Thoracic aorta (tissue), 2 donors: ENCODE data around the gene TMTC3. TPM values are rescaled to one million over a fixed set of nuclear protein-coding genes. Genes with fewer than 3 reads are reported as not detected.
A peak's percentile ranks its signal among the peaks of the same experiment; 100 is the strongest.

Source experiments
- ATAC-seq: fragments of 150-250 bp; one replicate; pipeline ENCODE4 v1.8.0; 2017; ENCODE audit warnings: low read depth; ENCODE audit not compliant: insufficient number of reproducible peaks, low FRiP score
- DNase-seq: peaks from one replicate; pipeline ENCODE4 v3.0.0-alpha.2; 2020; ENCODE audit warnings: low spot score
- H3K27ac ChIP-seq, 2 donors: fragments of 200-600 bp; sonication (generic); 1 replicate in 1 of 2; 2 replicates in 1 of 2; pipeline ENCODE4 v1.5.1; 2016; ENCODE audit warnings: mild to moderate bottlenecking in 2 of 2, moderate library complexity in 2 of 2
- H3K27me3 ChIP-seq: fragments of 200-600 bp; sonication (generic); replicated peaks from 2 replicates; pipeline ENCODE4 v1.6.0; 2016; ENCODE audit warnings: mild to moderate bottlenecking; ENCODE audit not compliant: insufficient read depth
- H3K36me3 ChIP-seq: fragments of 200-600 bp; sonication (generic); one replicate; pipeline ENCODE4 v1.5.1; 2016
- H3K4me1 ChIP-seq, 2 donors: fragments of 200-600 bp; sonication (generic); 1 replicate in 1 of 2; 2 replicates in 1 of 2; pipeline versions ENCODE4 v1.5.1 to v1.6.0; 2016; ENCODE audit warnings: low read depth in 2 of 2, mild to moderate bottlenecking in 1 of 2; ENCODE audit not compliant: control insufficient read depth in 1 of 2
- H3K4me3 ChIP-seq: fragments of 200-600 bp; sonication (generic); 2 replicates; pipeline ENCODE4 v1.5.1; 2016; ENCODE audit warnings: mild to moderate bottlenecking
- H3K9me3 ChIP-seq: fragments of 200-600 bp; sonication (generic); 2 replicates; pipeline ENCODE4 v1.5.1; 2016
- total RNA-seq, 2 donors: library from RNA; depleted of rRNA; stranded (reverse); fragments of >200 nt; gene quantifications; one replicate each; pipeline versions ENCODE4 v1.1.0 to v1.2.3, GENCODE V29; 2016
- TF ChIP-seq, protein P1 (sequence below): fragments of 200-600 bp; sonication (generic); IDR thresholded peaks from one replicate; pipeline ENCODE4 v1.5.1; 2019; ENCODE audit warnings: antibody characterized with exemption

Gene TMTC3
- total RNA-seq, 2 donors from 2014 or later: 17.6 to 22.9 TPM

DNA sequence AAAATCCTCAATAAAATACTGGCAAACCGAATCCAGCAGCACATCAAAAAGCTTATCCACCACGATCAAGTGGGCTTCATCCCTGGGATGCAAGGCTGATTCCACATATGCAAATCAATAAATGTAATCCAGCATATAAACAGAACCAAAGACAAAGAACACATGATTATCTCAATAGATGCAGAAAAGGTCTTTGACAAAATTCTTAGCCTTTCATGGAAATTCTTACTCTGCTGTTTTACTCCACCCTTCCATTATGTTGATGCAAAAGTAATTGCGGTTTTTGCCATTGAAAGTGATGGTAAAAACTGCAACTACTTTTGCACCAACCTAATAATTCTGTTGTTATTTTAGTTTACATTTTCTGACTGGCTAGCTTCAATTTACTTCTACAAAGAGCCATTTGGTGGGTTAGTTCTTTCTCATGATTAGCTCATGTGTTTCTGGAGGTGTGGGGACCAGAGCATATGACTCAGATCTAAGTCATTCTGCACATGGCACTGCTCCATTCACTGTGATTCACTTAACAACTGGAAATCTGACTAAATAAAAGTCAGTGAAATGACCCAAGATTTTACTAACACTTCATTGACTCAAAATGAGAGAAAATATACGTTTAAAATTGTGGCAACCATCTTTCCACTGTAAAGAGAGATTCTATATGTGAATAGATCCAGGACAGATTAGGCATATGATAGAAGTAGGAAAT is 99.9 kb downstream of the TMTC3 start:
- H3K4me3 ChIP-seq: no peak overlapping the region
- no peaks in the 10 kb centered on the region for H3K27me3 ChIP-seq
- peak overlapping the region in 1 of 2 donors; percentile 2 for H3K27ac ChIP-seq
- TF ChIP-seq, protein P1, sequence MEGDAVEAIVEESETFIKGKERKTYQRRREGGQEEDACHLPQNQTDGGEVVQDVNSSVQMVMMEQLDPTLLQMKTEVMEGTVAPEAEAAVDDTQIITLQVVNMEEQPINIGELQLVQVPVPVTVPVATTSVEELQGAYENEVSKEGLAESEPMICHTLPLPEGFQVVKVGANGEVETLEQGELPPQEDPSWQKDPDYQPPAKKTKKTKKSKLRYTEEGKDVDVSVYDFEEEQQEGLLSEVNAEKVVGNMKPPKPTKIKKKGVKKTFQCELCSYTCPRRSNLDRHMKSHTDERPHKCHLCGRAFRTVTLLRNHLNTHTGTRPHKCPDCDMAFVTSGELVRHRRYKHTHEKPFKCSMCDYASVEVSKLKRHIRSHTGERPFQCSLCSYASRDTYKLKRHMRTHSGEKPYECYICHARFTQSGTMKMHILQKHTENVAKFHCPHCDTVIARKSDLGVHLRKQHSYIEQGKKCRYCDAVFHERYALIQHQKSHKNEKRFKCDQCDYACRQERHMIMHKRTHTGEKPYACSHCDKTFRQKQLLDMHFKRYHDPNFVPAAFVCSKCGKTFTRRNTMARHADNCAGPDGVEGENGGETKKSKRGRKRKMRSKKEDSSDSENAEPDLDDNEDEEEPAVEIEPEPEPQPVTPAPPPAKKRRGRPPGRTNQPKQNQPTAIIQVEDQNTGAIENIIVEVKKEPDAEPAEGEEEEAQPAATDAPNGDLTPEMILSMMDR: no peak
- H3K9me3 ChIP-seq: no peaks in the 10 kb centered on the region
- H3K36me3 ChIP-seq: no peaks in the 10 kb centered on the region
- DNase-seq (peak; percentile 16), ATAC-seq (peak; percentile 88)
- H3K4me1 ChIP-seq: no peaks in the 10 kb centered on the region

DNA sequence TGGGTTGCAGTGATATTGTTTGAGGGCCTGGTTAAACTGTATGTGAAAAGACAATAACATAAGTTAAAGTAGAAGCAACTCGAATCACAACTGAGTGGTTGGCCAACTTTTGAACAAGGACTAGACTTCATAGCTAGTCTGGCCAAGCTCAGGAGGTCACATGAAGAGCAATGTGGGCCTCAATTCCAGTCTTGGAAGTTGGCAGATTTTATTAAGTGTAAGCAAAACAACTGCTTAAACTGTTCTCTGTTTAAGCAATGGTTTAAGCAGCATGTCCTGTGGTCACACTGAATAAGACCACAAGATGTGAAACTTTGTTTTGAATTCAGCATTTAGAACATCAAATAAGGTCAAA is 100.4 kb downstream of the TMTC3 start:
- Histone ChIP-seq H3K4me3 (no peak overlapping the region), H3K36me3 (no peaks in the 10 kb centered on the region), H3K27me3 (no peaks in the 10 kb centered on the region), H3K4me1 (no peaks in the 10 kb centered on the region), H3K27ac (peak overlapping the region in 1 of 2 donors; percentile 2), H3K9me3 (no peaks in the 10 kb centered on the region)
- ATAC-seq: no peak
- DNase-seq: no peak
- TF ChIP-seq, protein P1: no peak

DNA sequence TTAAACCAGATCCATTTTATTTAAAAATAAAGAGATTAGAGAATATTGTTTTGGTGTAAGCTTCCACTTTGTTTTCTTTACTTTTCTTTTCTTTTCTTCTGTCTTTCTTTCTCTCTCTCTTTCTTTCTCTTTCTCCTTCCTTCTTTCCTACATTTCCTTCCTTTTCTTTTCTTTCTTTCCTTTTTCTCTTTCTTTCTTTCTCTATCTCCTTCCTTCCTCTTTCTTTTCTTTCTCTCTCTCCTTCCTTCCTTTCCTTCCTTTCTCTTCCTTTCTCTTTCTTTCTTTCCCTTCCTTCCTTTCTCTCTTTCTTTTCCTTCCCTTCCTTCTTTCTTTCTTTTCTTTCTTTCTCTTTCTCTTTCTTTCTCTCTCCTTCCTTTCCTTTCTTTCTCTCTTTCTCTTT is 100.8 kb downstream of the TMTC3 start:
- no peaks in the 10 kb centered on the region for H3K9me3 ChIP-seq
- no peaks in the 10 kb centered on the region for H3K4me1 ChIP-seq
- H3K27ac ChIP-seq: peak overlapping the region in 1 of 2 donors; percentile 2
- no peaks in the 10 kb centered on the region for H3K27me3 ChIP-seq
- no peak overlapping the region for H3K4me3 ChIP-seq
- TF ChIP-seq, protein P1: no peak
- DNase-seq (no peak), ATAC-seq (no peak)
- H3K36me3 ChIP-seq: no peaks in the 10 kb centered on the region

DNA sequence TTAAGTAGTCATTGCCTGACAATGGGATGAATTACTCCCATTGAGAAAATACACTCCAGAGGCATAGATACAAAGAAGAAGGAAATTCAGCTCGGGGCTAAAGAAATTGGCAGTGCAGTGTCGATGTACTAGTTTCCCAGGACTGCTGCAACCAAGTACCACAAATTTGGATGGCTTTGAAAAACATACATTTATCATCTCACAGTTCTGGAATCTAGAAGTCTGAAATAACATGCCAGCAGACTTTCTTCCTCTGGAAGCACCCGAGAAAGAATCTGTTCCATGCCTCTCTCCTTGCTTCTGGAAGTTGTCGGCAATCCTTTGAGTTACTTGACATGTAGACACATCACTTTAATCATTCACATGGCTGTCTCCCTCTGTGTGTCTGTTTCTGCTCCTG is 101.9 kb downstream of the TMTC3 start:
- Histone ChIP-seq H3K36me3 (no peaks in the 10 kb centered on the region), H3K27ac (no peak overlapping the region), H3K27me3 (no peaks in the 10 kb centered on the region), H3K9me3 (no peaks in the 10 kb centered on the region), H3K4me1 (no peaks in the 10 kb centered on the region), H3K4me3 (no peak overlapping the region)
- DNase-seq (no peak), ATAC-seq (no peak)
- TF ChIP-seq, protein P1: no peak

DNA sequence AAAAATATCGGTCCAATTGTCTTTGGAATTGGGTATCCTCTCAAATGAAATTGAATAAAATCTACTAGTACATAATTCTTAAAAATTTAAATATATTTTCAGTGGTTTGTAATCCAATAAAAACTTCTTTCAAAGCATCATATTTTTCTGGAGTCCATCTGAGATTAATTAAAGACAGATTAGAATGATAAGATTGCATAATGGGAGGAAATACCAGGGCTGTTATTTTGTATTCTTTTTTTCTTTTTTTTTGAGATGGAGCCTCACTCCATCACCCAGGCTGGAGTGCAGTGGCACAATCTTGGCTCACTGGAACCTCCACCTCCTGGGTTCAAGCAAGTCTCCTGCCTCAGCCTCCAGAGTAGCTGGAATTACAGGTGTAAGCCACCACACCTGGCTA is 103.8 kb downstream of the TMTC3 start:
- TF ChIP-seq, protein P1: no peak
- DNase-seq (no peak), ATAC-seq (no peak)
- Histone ChIP-seq H3K27ac (no peak overlapping the region), H3K4me1 (no peaks in the 10 kb centered on the region), H3K27me3 (no peaks in the 10 kb centered on the region), H3K4me3 (no peak overlapping the region), H3K9me3 (no peaks in the 10 kb centered on the region), H3K36me3 (no peaks in the 10 kb centered on the region)
